NCI-H345 treated with DMSO at 0.1 percent for 48 hours (cell line): ENCODE measurements around the gene RABEP2.
"Not testable (repeated sequence)": the region's sequence is repeated elsewhere in the genome, so short reads cannot be mapped to it uniquely, and the experiment has no call there.

Source experiments
- DNase-seq: peaks from one replicate; lab custom pipeline; 2025; ENCODE audit not compliant: unreplicated experiment; lab: John Stamatoyannopoulos, UW

Gene RABEP2

DNA sequence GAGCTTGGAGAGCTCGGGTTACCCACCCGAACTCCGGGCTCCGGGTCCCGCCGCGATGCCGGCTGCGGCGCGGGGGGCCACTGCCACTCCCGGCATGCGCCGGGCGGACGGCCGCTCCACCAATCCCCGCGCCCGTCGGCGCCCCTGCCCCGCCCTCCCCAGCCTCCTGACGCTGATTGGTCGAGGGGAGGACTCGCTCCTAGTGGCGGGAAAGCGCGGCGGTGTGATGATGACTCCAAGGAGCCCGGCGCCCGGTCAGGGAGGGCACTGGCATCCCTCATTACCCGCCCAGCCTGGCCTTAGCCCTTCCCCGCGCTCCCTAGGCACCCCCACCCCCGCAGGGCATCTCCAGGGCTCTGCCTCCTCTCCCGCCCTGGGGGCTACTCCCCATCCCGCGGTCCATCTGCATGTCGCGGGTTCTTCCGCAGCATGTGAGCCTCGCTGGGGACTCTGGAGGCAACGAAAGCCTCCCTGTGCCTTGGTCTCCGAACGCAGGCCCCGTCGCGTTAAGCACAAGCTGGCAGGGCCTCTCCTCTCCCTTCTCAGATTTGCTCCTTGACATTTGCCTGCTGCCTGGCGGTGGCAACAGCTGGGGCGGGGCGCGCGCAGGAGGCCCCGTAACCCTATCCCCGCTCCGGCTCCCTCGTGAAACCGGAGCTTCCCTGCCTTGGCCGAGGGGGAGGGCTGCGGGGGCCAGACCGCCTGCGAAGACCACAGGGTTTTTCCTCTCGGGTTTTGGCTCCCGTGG, 45.0 kb downstream of the RABEP2 start:
- peak; percentile 87 for DNase-seq

- DNase-seq, result peak; percentile 47
Measured at GRCh38 chr16:28879261-28879840, 45.7 kb downstream of the RABEP2 start.

DNA sequence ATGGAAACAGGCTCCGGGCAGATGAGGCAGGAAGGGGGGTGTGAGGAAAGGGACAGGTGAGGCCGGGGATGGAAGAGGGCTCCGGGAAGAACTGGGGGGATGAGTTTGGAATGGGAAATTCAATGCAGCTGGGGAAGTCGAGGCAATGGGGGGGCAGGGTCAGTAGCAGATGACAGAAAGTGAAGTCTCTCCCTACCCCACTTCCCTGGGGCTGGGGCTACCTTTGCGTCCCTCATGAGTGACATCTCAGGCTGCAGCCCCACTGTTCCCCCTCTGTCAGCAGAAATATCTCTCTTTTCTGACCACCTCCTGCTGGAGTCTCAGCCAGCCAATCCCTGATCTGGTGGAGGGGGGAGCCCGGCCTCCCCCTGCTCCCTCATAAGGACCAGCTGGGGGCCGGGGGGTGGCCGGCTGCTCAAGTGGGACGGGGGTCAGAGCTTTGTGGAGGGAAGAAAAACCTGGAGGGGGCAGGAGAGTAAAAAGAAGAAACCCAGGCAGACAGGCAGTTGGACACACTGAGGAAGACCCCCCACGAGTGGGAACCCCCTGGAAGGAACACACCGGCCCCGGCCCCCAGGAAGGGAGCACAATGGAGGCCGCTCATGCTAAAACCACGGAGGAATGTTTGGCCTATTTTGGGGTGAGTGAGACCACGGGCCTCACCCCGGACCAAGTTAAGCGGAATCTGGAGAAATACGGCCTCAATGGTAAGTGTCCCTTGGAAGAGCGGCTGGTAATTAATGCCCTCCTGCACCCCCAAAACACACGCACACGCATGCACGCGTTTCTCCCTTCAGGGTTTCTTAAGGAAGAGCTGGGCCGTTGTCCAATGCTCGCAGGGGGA, 46.7 kb downstream of the RABEP2 start, which contains the start of gene ATP2A1:
Gene ATP2A1 (plus strand): TSS at position 406 of the 844 bp plus-strand sequence. CDS start 184 bp downstream, at position 590.
- no peak for DNase-seq

DNA sequence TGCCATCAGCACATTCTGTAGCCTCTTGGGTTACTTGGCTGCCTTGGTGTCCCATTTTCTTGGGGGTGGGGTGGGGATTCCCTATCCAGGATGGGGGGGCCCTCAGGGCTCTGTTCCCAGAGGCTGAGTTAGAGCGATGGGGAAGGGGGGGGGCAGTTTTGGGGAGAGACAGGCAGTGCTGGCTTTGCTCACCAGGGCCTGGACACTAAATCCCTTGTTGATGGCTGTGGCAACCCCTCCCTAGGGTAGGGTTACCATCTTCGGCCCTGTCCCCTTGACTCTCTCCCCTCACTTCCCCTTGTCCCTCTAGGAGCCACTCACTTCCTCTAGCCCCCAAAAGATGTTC, 47.4 kb downstream of the RABEP2 start:
- DNase-seq, result no peak

GRCh38 chr16:28876973-28877654, 47.9 kb downstream of the RABEP2 start:
- DNase-seq, result no peak

GRCh38 chr16:28876019-28876659, 48.9 kb downstream of the RABEP2 start:
- DNase-seq, result no peak

DNA sequence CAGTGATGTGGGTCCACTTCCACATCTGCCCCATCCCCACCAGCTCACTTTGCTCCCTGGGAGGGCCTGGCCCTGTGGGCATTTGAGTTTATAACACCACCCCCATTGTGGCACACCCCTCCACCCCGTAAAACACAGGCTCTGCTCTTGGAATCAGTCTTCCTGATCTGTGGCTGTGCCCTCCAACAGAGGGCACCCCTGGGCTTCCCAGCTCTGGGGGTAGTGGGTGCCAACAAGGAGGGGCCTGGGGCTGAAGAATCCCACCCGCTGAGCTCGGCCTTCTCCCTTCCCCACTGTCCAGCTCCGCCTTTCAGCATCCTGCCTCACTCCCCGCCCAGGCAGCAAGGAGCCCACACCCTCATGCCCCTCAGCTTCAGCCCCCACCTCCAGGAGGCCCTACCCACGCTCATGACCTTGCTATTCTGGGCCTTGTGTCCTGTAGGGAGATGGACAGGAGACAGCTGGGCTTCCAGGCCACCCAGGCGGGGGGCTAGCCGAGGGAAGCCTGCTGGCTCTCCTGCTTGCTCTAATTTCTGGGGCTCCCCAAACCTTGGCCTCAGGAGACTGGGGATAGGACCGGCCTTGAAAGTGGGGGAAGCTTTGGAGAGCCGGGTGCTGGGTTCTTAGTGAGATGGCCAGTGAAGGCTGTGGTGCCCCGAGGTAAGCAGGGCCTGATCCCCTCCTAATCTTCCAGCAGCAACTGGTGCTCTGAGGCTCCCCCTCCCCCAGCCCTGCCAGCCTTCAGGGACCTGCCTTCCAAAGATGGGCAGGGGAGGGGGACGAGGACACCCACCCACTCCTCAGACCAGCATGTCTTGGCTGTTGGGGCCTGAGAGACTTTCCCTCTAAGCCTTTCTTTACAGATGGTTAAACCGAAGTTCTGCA, 49.7 kb downstream of the RABEP2 start:
- no peak for DNase-seq

GRCh38 chr16:28874406-28874805, 50.6 kb downstream of the RABEP2 start:
- no peak for DNase-seq

GRCh38 chr16:28873543-28874201, 51.4 kb downstream of the RABEP2 start:
- no peak for DNase-seq

- DNase-seq, result no peak
Measured at GRCh38 chr16:28872952-28873351, 52.1 kb downstream of the RABEP2 start.

DNA sequence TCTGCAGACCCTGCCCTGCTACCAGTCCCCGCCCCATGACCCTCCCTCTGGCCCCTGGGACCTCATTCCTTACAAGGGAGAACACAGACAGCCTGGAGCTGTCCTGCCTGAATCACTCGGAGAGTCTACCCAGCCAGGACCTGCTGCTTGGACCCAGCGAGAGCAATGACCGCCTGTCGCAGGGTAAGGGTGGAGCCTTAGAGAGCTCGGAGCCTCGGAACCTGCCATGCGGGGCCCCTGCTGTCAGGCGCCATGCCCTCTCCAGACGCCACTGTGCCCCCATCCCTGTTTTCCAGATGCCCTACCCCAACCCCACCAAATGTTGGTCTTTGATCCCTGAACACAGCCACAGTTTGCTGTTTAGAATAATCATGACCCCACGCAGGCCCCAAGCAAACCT, 55.8 kb downstream of the RABEP2 start:
- no peak for DNase-seq

DNA sequence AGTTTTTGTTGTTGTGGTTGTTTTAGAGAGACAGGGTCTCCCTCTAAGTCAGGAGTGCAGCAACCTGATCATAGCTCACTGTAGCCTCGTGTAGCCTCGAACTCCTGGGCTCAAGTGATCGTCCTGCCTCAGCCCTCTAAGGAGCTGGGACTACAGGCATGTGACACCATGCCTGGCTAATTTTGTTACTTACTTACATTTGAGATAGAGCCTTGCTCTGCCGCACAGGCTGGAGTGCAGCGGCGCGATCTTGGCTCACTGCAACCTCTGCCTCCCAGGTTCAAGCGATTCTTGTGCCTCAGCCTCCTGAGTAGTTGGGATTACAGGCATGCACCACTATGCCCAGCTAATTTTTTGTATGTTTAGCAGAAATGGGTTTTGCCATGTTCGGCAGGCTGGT, 57.4 kb downstream of the RABEP2 start:
- not testable (repeated sequence) for DNase-seq

GRCh38 chr16:28867241-28867640, 57.8 kb downstream of the RABEP2 start:
- no peak for DNase-seq

DNA sequence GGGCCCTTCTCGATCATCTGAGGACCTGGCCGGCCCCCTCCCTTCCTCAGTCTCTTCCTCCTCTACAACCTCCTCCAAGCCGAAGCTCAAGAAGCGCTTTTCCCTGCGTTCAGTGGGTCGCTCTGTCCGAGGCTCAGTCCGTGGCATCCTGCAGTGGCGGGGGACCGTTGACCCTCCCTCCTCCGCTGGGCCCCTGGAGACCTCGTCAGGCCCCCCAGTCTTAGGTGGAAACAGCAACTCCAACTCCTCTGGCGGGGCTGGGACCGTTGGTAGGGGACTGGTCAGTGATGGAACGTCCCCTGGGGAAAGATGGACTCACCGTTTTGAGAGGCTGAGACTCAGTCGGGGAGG, 58.6 kb downstream of the RABEP2 start:
- no peak for DNase-seq

DNA sequence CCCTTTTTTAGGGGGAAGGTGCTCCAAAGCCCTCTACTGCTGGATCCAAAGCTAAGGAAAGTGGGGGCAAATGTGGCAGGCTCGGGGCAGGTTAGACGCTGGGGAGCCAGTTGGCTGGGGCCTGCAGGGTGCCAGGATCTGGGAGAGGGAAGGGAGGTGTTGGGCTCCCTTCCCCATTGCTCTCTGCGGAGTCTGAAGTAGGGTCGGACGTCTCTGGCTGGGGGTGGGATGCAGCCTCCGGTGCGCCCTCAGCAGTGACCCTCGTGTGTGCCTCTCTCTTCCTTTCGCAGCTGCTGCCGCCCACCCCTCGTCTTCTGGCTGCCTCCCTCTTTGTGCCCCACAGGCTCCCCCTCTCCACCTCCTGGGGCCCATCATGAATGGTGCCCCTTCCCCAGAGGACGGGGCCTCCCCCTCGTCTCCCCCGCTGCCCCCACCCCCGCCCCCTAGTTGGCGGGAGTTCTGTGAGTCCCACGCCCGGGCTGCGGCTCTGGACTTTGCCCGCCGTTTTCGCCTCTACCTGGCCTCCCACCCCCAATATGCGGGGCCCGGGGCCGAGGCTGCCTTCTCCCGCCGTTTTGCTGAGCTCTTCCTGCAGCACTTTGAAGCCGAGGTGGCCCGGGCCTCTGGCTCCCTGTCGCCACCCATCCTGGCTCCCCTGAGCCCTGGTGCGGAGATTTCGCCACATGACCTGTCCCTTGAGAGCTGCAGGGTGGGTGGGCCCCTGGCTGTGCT, 59.1 kb downstream of the RABEP2 start:
- DNase-seq, result no peak

GRCh38 chr16:28865001-28865688, 59.9 kb downstream of the RABEP2 start:
- no peak for DNase-seq

- no peak for DNase-seq
Measured at GRCh38 chr16:28863929-28864793, 60.9 kb downstream of the RABEP2 start.
